ENCODE measurements around the gene MPL. TPM values are rescaled to one million over a fixed set of nuclear protein-coding genes. Genes with fewer than 3 reads are reported as not detected.

The MPL gene
- total and polyA plus RNA-seq, 2 of the 13 experiments (the other 11 are each of a cell fraction or from before 2014, with no cell fraction given), result not detected

GRCh38 chr1:43357251-43357650 lies 19.6 kb downstream of the MPL start:
- Histone ChIP-seq H3K4me1 (ENCODE audit: insufficient read depth, low read length) (peaks cover 55% of the 10 kb centered on the region), H3K9ac (ENCODE audit: insufficient read depth, low read depth, low read length) (no peak overlapping the region), H3K79me2 (ENCODE audit: insufficient read depth, low read length) (peaks cover 29% of the 10 kb centered on the region), H3K27me3 (ENCODE audit: control insufficient read depth in 1 of 2, insufficient read depth in 2 of 2, low read length in 2 of 2) (no peaks in the 10 kb centered on the region; a peak in 1 of 5 replicates), H4K20me1 (ENCODE audit: insufficient read depth, low read length) (no peaks in the 10 kb centered on the region), H3K4me2 (ENCODE audit: low read depth, low read length) (no peak overlapping the region), H3K9me3 (ENCODE audit: low read length) (no peaks in the 10 kb centered on the region), H3K27ac (ENCODE audit: extremely low read length, insufficient read depth, low read length) (no peak overlapping the region), H3K4me3 (replicated peaks in 1 of 3; ENCODE audit: insufficient read depth in 1 of 3, low read depth in 2 of 3, low read length in 3 of 3) (no peak overlapping the region), H3K36me3 (replicated peaks in 1 of 2; ENCODE audit: control insufficient read depth in 1 of 2, insufficient read depth in 2 of 2, low read length in 2 of 2) (peaks cover 9 to 24% of the 10 kb centered on the region in 2 experiments), H2AFZ (ENCODE audit: low read length) (no peak overlapping the region)
- 87% methylated on average over 4 of the region's 4 CpGs for WGBS (ENCODE audit: low lambda C conversion rate)
- ATAC-seq, result no peak
- POLR2A ChIA-PET, result interaction anchor here (0.7 to 1.9 kb wide), 3 partner anchors 8 to 26 kb away, joined by 3 to 29 read pairs (median 4); no protein-coding TSS in a partner anchor
- CTCF ChIA-PET (ENCODE audit: low intra/inter-chr PET ratio, low total read pairs), result interaction anchor here (1.5 kb wide), 1 partner anchor 120 kb away, joined by 9 read pairs; no protein-coding TSS in a partner anchor
- intact Hi-C loops (cut with micrococcal nuclease; ENCODE audit: unreplicated experiment) (no loop called here), in situ Hi-C loops (cut with HindIII; ENCODE audit: extremely low pct_ligation_motif_present, low pct_unique_long_range_greater_than_20kb) (no loop called here)
- DNase-seq (ENCODE audit: low spot score), result no peak
- no peak for FAIRE-seq
- BruUV-seq (replicated peaks), result no TSS peak
- TF ChIP-seq HES4 (CRISPR knock-in tag; IDR thresholded peaks at IDR 0.05; ENCODE audit: borderline replicate concordance) (no peak), ZBTB25 (CRISPR knock-in tag; IDR thresholded peaks at IDR 0.05) (no peak), HDAC2 (CRISPR knock-in tag; IDR thresholded peaks at IDR 0.05) (no peak), ZHX1 (CRISPR knock-in tag; IDR thresholded peaks at IDR 0.05; ENCODE audit: low read depth) (no peak), ZBTB44 (CRISPR knock-in tag; IDR thresholded peaks at IDR 0.05) (no peak), ETV5 (CRISPR knock-in tag; IDR thresholded peaks at IDR 0.05; ENCODE audit: borderline replicate concordance) (no peak), MEF2D (CRISPR knock-in tag; IDR thresholded peaks at IDR 0.05) (no peak), MAFG (CRISPR knock-in tag; IDR thresholded peaks at IDR 0.05) (no peak), TOPORS (CRISPR knock-in tag; IDR thresholded peaks at IDR 0.05) (no peak), ZFP1 (CRISPR knock-in tag; IDR thresholded peaks at IDR 0.05) (no peak), ZNF331 (CRISPR knock-in tag; IDR thresholded peaks at IDR 0.05) (no peak), TRIM24 (CRISPR knock-in tag; IDR thresholded peaks at IDR 0.05) (no peak), ZBTB1 (CRISPR knock-in tag; IDR thresholded peaks at IDR 0.05; ENCODE audit: borderline replicate concordance) (no peak), SMAD1 (CRISPR knock-in tag; IDR thresholded peaks at IDR 0.05; ENCODE audit: borderline replicate concordance, low read depth) (no peak), ZFP37 (CRISPR knock-in tag; IDR thresholded peaks at IDR 0.05; ENCODE audit: borderline replicate concordance) (no peak), ZNF691 (CRISPR knock-in tag; IDR thresholded peaks at IDR 0.05; ENCODE audit: borderline replicate concordance, low read depth) (no peak)

Data from HepG2 (cell line).